Measurements from ENCODE around the gene NFYA.

The NFYA gene

GRCh38 chr6:41073968-41074691 is 1.4 kb downstream of the NFYA start:
- H3K9me3 Mint-ChIP-seq: no peaks in the 10 kb centered on the region
- no peak for DNase-seq
- H3K4me3 Mint-ChIP-seq: peak overlapping the region; percentile 87
- H3K27ac Mint-ChIP-seq: peak overlapping the region; percentile 95
- no peaks in the 10 kb centered on the region for H3K27me3 Mint-ChIP-seq
- peaks cover 62% of the 10 kb centered on the region for H3K4me1 Mint-ChIP-seq (ENCODE audit: low read depth)
- H3K36me3 Mint-ChIP-seq (ENCODE audit: low read depth): peaks cover 78% of the 10 kb centered on the region

- Mint-ChIP-seq H3K9me3 (no peaks in the 10 kb centered on the region), H3K4me3 (peak overlapping the region; percentile 87), H3K4me1 (ENCODE audit: low read depth) (peaks cover 64% of the 10 kb centered on the region), H3K27ac (peak overlapping the region; percentile 95), H3K36me3 (ENCODE audit: low read depth) (peaks cover 78% of the 10 kb centered on the region), H3K27me3 (no peaks in the 10 kb centered on the region)
- DNase-seq: no peak
Measured at GRCh38 chr6:41074692-41075436, 2.1 kb downstream of the NFYA start.

- no peak for DNase-seq
- peaks cover 68% of the 10 kb centered on the region for H3K4me1 Mint-ChIP-seq (ENCODE audit: low read depth)
- H3K36me3 Mint-ChIP-seq (ENCODE audit: low read depth): peaks cover 79% of the 10 kb centered on the region
- H3K27me3 Mint-ChIP-seq: no peaks in the 10 kb centered on the region
- no peaks in the 10 kb centered on the region for H3K9me3 Mint-ChIP-seq
- H3K4me3 Mint-ChIP-seq: peak overlapping the region; percentile 87
- H3K27ac Mint-ChIP-seq: peak overlapping the region; percentile 95
Measured at GRCh38 chr6:41075651-41076626, 3.2 kb downstream of the NFYA start.

- Mint-ChIP-seq H3K9me3 (no peaks in the 10 kb centered on the region), H3K4me1 (ENCODE audit: low read depth) (peaks cover 71% of the 10 kb centered on the region), H3K36me3 (ENCODE audit: low read depth) (peaks cover 82% of the 10 kb centered on the region), H3K27me3 (no peaks in the 10 kb centered on the region), H3K4me3 (no peak overlapping the region), H3K27ac (no peak overlapping the region)
- no peak for DNase-seq
Measured at GRCh38 chr6:41077536-41077935, 4.8 kb downstream of the NFYA start.

- DNase-seq: no peak
- no peaks in the 10 kb centered on the region for H3K9me3 Mint-ChIP-seq
- peak overlapping the region; percentile 44 for H3K27ac Mint-ChIP-seq
- peaks cover 77% of the 10 kb centered on the region for H3K4me1 Mint-ChIP-seq (ENCODE audit: low read depth)
- no peak overlapping the region for H3K4me3 Mint-ChIP-seq
- H3K27me3 Mint-ChIP-seq: no peaks in the 10 kb centered on the region
- H3K36me3 Mint-ChIP-seq (ENCODE audit: low read depth): peaks cover 88% of the 10 kb centered on the region
Measured at GRCh38 chr6:41078101-41078500, 5.3 kb downstream of the NFYA start.

- H3K4me1 Mint-ChIP-seq (ENCODE audit: low read depth): peaks cover 81% of the 10 kb centered on the region
- H3K36me3 Mint-ChIP-seq (ENCODE audit: low read depth): peaks cover 93% of the 10 kb centered on the region
- no peaks in the 10 kb centered on the region for H3K9me3 Mint-ChIP-seq
- no peak overlapping the region for H3K4me3 Mint-ChIP-seq
- H3K27me3 Mint-ChIP-seq: no peaks in the 10 kb centered on the region
- no peak for DNase-seq
- peak overlapping the region; percentile 80 for H3K27ac Mint-ChIP-seq
Measured at GRCh38 chr6:41079080-41079479, 6.3 kb downstream of the NFYA start.

GRCh38 chr6:41080621-41081020 is 7.8 kb downstream of the NFYA start:
- peak overlapping the region; percentile 80 for H3K27ac Mint-ChIP-seq
- H3K36me3 Mint-ChIP-seq (ENCODE audit: low read depth): peaks cover 93% of the 10 kb centered on the region
- peak overlapping the region; percentile 3 for H3K4me3 Mint-ChIP-seq
- H3K27me3 Mint-ChIP-seq: no peaks in the 10 kb centered on the region
- DNase-seq: peak; percentile 35
- peaks cover 70% of the 10 kb centered on the region for H3K4me1 Mint-ChIP-seq (ENCODE audit: low read depth)
- H3K9me3 Mint-ChIP-seq: no peaks in the 10 kb centered on the region

GRCh38 chr6:41083072-41083471 is 10.3 kb downstream of the NFYA start:
- H3K36me3 Mint-ChIP-seq (ENCODE audit: low read depth): peaks cover 95% of the 10 kb centered on the region
- H3K4me3 Mint-ChIP-seq: no peak overlapping the region
- no peak for DNase-seq
- H3K9me3 Mint-ChIP-seq: no peaks in the 10 kb centered on the region
- H3K27me3 Mint-ChIP-seq: no peaks in the 10 kb centered on the region
- no peak overlapping the region for H3K27ac Mint-ChIP-seq
- H3K4me1 Mint-ChIP-seq (ENCODE audit: low read depth): peaks cover 52% of the 10 kb centered on the region

- Mint-ChIP-seq H3K27ac (no peak overlapping the region), H3K36me3 (ENCODE audit: low read depth) (peaks cover 92% of the 10 kb centered on the region), H3K27me3 (no peaks in the 10 kb centered on the region), H3K4me3 (no peak overlapping the region), H3K4me1 (ENCODE audit: low read depth) (peaks cover 35% of the 10 kb centered on the region), H3K9me3 (no peaks in the 10 kb centered on the region)
- no peak for DNase-seq
Measured at GRCh38 chr6:41085182-41085581, 12.4 kb downstream of the NFYA start.

- H3K9me3 Mint-ChIP-seq: no peaks in the 10 kb centered on the region
- no peak overlapping the region for H3K27ac Mint-ChIP-seq
- no peak overlapping the region for H3K4me3 Mint-ChIP-seq
- H3K4me1 Mint-ChIP-seq (ENCODE audit: low read depth): peaks cover 10% of the 10 kb centered on the region
- no peak for DNase-seq
- peaks cover 89% of the 10 kb centered on the region for H3K36me3 Mint-ChIP-seq (ENCODE audit: low read depth)
- H3K27me3 Mint-ChIP-seq: no peaks in the 10 kb centered on the region
Measured at GRCh38 chr6:41088451-41088850, 15.7 kb downstream of the NFYA start.

- no peak for DNase-seq
- Mint-ChIP-seq H3K4me1 (ENCODE audit: low read depth) (no peaks in the 10 kb centered on the region), H3K36me3 (ENCODE audit: low read depth) (peaks cover 93% of the 10 kb centered on the region), H3K9me3 (no peaks in the 10 kb centered on the region), H3K27ac (no peak overlapping the region), H3K4me3 (no peak overlapping the region), H3K27me3 (no peaks in the 10 kb centered on the region)
Measured at GRCh38 chr6:41090841-41091761, 18.3 kb downstream of the NFYA start.

- H3K27me3 Mint-ChIP-seq: no peaks in the 10 kb centered on the region
- H3K4me1 Mint-ChIP-seq (ENCODE audit: low read depth): no peaks in the 10 kb centered on the region
- H3K36me3 Mint-ChIP-seq (ENCODE audit: low read depth): peaks cover 93% of the 10 kb centered on the region
- DNase-seq: no peak
- no peak overlapping the region for H3K4me3 Mint-ChIP-seq
- no peaks in the 10 kb centered on the region for H3K9me3 Mint-ChIP-seq
- H3K27ac Mint-ChIP-seq: peak overlapping the region; percentile 78
Measured at GRCh38 chr6:41092421-41093140, 19.8 kb downstream of the NFYA start.

GRCh38 chr6:41093729-41094128 is 21.0 kb downstream of the NFYA start:
- H3K36me3 Mint-ChIP-seq (ENCODE audit: low read depth): peaks cover 95% of the 10 kb centered on the region
- no peaks in the 10 kb centered on the region for H3K9me3 Mint-ChIP-seq
- H3K4me3 Mint-ChIP-seq: no peak overlapping the region
- peaks cover under 1% of the 10 kb centered on the region for H3K4me1 Mint-ChIP-seq (ENCODE audit: low read depth)
- no peaks in the 10 kb centered on the region for H3K27me3 Mint-ChIP-seq
- no peak for DNase-seq
- no peak overlapping the region for H3K27ac Mint-ChIP-seq

Measured in activated T-cell treated with anti-CD3 and anti-CD28 coated beads, Interleukin-2, amount 50 U/mL, for 24 hours (primary cell).